Right lung (tissue), 5 donors: ENCODE measurements around the gene DBN1. TPM values are rescaled to one million over a fixed set of nuclear protein-coding genes. Genes with fewer than 3 reads are reported as not detected.
A peak's percentile ranks its signal among the peaks of the same experiment; 100 is the strongest.
"Not testable (repeated sequence)": the region's sequence is repeated elsewhere in the genome, so short reads cannot be mapped to it uniquely, and the experiment has no call there.

ENCODE experiments used
- DNase-seq, 2 donors: peaks; one replicate each; pipeline ENCODE4 v3.0.0-alpha.2; 2013
- polyA plus RNA-seq, 5 donors: library from polyadenylated mRNA; unstranded; fragments of 120-200 nt; gene quantifications; one replicate each; pipeline versions ENCODE4 v1.2.1 to v1.2.3, GENCODE V29; 2013; ENCODE audit warnings: inconsistent platforms in 1 of 5, low replicate concordance in 1 of 5; ENCODE audit not compliant: insufficient read length in 5 of 5, insufficient read depth in 1 of 5

The DBN1 gene
- polyA plus RNA-seq, 5 donors, result 121 to 218 (median 139) TPM

DNA sequence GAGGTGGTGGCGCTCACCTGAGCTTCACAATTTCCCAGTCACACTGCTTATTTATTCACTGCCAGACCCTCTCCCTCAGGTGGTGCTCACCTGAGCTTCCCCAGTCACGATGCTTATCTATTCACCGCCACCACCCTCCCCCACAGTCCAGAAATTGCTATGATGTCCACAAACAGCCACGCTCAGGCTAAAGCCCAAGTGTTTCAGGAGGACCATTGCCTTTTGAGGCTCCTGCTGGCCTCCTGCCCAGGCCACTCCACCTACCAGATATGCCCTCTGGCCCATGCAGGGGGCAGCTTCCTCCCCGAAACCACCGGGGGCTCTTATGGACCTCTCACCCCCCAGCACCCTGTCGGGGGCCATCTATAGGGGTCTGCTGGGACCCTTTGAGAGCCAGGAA lies 19.4 kb upstream of the DBN1 start:
- no peak for DNase-seq

DNA sequence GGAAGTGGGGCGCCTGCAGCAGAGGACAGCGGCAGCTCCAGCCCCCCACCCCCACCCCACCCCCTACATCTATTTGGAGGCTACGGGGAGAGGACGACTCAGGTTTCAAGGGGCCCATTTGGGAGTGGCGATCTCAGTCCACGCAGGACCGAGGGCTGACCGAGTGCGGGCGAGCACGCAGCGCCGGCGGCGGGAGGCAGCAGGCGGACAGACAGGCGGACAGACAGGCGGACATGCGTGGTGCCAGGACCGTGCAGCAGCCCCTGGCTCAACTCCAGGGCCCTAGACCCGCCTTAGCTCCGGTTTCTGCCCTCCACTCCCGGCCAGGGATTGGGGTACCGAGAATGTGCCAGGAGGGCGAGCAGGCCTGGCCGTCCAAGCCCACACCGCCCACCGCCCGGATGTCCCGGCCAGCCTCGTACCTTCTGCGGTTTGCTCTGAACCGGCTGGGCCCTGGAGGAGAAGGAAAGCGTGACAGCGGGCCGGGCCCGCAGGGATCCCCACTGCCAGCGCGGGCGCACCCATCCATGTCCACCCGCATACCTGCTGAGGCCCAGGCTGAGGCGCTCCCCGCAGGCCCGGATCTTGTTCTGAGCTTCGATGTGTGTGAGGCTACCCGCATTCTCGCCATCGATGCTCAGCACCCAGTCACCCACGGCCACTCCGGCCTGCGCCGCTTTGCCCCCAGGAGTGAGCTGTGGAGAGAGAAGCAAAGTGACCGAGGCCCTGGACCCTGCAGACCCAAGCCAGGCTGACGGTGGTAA lies 18.7 kb upstream of the DBN1 start:
- no peak for DNase-seq

DNA sequence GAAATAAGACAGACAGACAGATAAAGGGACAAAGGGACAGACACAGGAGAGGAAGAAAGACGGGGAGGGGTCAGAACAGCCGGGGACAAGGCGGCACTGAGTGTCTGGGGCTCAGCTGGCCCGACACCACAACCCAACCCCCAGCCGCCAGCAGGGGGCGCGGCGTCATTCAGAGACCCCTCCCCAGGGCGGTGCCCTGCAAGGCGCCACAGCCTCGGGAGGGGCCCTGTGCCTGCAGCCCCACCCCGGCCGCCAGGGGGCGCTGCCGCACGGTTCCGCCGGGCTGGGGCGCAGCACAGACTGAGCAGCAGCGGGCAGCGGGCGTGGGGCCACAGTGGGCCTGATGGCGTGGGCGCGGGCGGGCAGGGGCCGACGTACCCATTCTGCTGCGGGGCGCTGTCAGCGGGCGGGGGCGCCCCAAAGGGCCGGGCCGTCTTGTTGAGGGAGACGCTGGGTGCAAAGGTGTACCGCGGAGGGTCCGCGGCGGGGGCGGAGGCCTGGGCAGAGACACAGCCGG lies 18.1 kb upstream of the DBN1 start:
- DNase-seq, result no peak

DNA sequence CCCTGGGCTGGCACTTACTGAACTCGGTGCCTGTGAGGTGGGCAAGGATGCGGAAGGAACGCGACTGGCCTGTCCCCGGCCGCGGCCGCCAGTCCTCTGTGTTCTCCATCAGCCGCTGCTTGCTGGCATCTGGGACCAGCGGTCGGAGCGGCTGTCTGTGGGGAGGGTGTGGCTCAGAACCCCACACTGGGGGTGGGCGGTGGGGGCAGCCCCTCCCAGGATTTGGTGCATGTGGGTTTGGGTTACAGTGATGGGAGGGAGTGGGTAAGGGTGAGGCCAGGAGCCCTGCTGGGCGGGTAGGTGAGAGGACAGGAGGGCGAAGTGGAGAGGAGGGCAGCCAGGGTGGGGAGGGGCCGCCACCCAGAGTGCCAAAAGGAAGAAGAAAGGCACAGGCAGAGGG lies 17.6 kb upstream of the DBN1 start:
- no peak for DNase-seq

DNA sequence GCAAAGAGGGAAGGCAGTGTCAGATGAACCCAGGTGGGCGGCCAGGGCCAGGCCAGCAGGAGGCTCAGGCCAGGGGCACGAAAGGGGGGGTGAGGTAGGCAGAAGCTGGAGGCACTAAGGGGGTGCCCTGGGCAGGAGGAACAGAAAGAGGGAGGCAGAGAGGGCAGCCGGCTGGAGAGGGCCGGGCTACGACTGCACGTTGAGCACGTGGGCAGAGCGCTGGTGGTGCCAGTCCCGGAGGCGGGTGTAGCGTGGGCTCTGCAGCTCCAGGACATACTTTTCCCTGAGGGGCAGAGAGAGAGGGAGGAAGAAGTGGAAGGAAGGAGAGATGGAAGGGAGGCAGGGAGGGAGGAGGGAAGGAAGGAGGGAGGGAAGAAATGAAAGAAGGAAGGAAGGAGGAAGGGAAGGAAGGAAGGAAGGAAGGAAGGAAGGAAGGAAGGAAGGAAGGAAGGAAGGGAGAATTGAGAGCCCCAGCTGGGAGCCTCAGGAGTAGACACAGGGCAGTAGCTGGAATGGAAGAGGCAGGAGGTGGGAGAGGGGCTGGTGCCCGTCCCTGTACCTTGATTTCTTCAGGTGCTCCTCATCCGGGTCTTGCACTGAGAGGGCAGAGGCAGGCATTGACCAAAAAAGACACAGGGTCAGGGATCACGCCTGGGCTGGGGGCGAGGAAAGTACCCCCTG lies 17.0 kb upstream of the DBN1 start:
- DNase-seq, result no peak

DNA sequence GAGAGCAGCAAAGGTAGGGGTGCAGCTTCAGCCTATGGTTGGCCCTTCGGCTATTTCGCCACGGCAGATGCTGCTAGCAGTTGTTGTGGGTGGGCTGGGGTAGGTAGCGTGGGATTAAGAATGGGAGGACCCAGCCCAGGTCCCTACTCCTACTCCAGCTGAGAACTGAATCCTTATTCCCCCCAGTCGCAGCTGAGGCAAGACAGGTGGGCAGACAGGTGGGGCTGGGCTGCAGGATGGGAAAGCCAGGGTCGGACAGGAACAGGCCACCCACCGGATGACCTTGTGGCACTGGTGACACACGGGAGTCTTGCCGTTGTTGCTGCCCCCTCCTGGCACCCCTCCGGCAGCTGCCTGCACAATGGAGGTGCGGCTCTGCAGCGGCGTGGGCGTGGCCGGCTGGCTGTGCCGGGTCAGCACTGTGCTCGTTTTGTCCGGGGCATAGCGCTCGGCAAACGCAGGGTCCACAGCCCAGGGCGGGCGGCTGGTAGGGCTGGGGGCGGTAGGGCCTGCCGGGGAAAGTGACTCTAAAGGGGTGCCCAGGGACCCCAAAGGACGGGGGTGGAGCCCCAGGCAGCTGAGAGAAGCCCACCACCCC lies 15.8 kb upstream of the DBN1 start:
- DNase-seq, result no peak

DNA sequence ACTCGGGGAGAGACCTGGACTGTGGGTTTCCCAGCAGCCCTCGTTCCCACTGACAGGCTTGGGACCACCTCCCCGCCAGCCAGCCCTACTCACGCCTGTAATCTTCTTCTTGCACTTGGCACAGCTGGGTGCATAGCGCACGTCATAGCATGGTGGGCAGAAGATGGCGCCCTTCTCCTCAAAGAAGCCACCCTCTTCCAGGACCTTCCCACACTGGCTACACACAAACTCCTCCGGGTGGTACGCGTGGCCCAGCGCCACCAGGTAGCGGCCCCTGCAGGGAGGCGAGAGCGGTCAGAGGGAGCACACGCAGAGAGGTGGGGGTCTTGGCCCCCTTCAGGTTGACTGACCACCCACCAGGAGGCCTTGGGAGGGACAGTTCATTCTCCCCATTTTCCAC lies 14.5 kb upstream of the DBN1 start:
- no peak for DNase-seq

DNA sequence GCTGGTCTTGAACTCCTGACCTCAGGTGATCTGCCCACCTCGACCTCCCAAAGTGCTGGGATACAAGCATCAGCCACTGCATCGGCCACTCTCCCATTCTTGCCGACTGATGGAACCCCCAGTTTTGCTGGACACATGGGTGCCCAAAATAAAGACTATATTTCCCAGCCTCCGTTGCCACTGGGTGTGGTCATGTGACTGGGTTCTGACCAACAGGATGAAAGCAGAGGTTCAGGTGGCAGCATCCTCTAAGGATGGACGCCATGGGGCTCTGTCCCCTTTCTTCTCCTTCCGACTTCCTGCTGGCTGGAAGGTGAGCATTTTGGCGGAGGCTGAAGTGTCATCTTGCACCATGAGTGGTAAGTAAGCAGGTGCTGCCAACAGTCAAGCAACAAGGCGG lies 13.7 kb upstream of the DBN1 start:
- no peak for DNase-seq

DNA sequence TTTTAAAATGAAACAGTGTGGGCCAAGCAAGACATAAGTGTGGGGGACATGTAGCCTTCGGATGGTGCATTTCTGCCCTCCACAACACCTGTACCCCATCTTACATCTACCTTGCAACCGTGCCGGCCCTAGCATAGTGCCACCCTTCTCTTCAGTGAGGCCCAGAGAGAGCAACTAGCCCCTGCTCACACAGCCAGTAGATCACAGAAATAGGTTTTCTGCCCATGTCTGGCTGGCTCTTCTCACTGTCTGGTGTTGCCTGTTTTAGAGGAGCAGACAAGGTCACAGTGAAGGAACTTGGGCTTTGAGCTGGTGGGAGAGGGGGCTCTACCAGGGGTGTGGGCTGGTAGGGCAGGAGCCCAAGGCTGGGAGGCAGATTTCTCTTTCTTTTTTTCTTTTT lies 12.8 kb upstream of the DBN1 start:
- DNase-seq, result no peak

DNA sequence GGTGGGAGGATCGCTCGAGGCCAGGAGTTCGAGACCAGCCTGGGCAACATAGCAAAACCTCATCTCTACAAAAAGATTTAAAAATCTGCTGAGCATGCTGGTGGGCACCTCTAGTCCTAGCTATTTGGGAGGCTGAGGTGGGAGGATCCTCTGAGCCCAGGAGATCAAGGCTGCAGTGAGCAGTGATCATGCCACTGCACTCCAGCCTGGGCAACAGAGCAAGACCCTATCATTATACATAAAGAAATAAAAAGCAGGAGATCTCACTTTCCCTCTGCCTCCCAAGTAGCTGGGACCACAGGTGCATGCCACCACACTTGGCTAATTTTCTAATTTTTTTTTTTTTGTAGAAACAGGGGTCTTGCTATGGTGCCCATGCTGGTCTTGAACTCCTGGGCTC lies 12.3 kb upstream of the DBN1 start:
- not testable (repeated sequence) for DNase-seq

DNA sequence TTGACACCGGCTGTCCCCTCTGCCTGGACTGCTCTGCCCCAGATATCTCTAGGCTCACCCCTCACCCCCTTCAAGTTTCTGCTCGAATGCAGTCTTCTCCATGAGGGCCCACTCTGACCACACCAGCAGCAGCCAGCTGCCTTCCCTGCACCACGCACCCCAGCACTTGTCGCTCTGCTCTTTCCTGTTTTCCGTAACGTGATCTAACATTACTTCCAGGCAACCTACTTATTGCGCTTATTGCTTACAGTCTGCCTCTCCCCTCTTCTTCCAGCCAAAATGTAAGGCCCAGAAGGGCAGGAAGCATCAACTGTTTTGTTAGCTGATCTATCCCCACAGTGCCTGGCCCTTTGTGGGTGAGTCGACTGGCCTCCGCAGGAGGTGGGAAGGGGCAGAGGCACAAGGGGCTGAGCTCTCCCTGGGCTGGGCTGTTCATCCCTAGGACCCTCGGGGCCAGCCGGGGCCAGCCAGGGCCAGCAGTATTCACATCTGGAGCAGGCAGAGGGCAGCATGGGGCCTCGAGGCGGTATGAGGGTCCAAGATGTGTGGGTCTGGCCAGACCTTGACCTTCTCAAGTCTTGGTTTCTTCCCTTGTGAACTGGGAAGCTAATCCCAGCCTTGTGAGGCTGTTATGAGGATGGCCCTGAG lies 11.6 kb upstream of the DBN1 start:
- no peak for DNase-seq

DNA sequence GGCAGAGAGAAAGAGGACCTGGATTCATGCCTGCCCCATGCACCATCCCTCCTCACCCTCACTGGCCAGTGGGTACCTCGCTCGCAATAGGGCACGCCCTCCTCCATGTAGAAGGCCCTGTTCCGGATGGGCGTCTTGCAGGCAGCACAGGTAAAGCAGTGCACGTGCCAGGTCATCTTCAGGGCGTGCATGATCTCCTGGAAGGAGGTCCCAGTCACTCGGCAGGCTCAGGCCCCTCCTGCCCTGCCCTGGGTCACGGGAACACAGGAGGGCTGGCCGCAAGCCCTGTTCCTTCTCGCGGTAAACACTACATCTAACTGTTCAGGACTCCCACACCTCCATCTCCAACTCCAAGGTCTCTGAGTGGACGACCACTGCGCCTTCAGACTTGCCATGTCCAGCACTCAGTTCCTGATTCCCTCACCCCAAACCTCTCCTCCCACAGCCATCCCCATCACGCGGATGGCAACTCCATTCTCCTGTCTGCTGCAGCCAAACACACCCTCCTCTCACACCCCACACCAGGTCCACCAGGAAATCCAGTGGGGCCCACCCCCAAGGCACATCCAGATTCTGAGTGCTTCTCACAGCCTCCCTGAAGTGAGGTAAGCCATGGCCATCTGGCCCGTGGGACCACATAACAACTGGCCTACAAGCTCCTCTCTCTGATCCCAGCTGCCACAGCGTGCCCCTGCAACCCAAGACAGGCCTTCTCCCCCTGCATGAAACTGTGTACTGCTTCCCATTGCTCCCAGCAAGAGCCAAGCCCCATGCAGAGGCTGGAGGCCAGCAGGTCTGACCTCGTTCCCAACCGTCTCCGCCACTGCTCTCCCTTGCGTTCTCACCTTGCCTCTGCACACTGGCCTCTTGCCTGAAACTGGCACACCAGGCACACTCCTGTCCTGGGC lies 10.8 kb upstream of the DBN1 start:
- DNase-seq, result no peak

DNA sequence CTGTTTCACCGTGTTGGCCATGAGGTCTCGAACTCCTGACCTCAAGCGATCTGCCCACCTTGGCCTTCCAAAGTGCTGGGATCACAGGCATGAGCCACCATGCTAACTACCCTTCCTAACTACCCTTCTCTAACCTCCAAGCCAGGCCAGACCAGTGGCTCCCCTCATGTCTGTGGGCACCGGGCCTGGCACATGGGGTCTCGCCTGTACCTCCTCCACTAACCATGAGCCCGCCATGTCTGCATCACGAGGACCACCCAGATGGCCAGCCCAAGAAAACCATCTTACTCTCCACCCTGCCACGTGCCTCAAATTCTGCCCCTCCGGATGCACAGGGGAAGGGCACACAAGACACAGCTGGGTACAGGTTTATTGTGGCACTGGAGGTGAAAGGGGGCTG lies 9.6 kb upstream of the DBN1 start:
- DNase-seq, result no peak

DNA sequence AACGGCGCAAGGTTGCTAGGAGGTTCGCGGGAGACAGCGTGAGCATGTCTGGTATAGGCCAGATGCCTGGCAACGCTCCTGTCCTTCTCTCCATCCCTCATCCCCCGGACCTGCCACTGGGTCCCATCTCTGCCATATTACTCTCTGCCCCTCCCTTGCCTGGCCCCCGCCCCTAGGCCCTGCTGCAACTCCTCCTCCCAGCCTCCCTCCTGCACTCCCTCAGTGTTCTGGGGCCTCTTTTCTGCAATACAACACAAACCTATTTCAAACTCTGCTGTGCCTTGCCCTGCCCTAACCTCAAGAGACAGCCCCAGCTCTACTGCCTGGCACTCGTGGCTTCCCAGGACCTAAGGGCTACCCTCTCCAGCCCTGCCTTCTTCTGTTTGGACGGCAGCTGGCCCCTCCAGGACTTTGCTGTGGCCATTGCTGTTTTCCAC lies 8.9 kb upstream of the DBN1 start:
- no peak for DNase-seq

DNA sequence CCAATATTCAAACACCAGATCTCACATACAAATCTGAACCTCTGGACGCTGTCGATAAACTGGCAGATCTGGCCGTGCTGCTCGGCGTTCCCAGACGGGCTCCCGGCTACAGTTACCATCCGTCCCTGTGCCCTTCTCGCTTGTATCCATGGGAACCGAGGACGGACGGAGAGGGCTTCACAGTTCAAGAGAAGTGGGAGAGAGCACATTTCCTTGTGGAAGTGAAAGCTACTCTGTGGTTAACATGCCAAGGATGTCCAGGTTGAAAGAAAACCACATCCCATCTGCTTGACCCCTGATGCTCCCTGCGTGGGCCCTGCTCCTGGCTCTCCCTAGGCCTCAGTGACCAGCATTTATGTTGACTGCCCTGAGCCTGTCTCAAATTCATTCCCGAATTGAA lies 6.3 kb upstream of the DBN1 start:
- no peak for DNase-seq

DNA sequence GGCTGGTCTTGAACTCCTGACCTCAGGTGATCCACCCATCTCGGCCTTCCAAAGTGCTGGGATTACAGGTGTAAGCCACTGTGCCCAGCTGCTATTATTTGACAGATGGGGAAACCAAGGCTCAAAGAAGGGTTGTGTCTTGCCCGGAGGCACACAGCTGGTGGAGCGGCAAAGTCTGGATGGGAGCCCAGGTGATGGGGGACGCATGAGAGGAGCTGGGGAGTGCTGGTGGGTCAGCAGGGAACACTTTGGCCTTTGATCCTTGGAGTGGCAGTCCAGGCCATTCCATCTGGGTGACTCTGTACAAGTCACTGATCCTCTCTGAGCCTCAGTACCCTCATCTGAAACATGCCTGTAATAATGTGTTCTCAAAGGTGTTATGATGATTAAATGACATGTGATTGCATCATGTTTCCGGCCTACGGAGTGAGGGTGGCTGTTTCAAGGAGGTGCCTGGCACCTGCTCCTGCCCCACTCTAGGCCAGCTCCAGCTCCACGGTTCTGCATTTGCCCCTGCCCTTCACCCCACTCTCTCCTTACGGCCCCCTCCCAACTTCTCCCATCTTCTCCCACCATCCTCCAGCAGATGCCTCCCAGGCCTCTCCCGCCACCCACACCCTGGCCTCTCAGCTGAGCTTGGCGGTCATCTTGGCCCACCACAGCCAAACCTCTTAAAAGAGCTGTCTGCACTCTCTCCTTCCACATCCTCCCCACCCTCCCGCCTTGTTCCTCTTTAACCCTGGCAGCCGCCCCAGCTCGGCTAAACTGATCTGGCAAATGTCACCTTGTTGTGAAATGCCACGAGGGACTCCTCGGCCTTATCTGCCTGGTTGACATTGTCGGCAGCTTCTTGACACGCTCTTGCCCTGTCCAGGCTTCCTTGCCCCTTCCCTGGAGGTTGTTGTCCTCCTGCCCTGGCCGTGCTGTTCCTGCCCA lies 5.5 kb upstream of the DBN1 start:
- DNase-seq, result peak; percentile 66 to 77

DNA sequence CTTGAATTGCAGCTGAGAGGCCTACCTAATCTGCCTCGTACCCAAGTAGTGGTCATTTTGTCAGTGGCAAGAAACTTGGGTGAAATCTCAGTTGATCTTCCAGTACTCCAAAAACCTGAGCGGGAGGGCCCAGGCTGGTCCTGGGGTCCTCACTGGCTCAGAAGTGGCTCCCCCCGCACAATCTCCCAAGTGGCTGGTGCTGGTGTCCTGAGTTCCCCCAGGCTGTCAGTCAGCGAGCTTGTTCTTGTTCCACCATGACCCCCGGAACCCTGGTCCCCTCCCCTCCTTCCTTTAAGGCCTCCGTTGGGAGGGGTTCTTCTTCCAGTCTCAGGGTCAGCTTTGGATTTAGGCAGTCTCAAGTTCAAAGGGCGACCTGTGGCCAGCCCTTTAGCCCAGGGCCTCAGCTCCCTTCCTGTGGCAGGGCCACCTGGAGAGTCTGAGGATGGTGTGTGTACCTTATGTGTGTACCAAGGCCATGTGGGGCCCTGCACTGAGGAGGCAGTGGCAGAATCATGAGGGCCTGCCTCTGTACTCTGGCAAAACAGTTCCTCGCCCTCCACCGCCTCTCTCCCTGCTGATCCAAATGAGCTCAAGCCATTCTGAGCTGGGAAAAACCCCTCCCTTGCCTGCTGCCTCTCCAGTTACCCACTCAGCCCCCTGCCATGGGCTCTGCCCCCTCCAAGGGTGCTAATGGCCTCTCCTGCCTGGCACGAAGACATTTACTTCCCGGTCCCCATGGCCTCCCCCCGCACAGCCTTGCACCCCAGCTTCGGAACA lies 4.5 kb upstream of the DBN1 start:
- DNase-seq, result no peak

DNA sequence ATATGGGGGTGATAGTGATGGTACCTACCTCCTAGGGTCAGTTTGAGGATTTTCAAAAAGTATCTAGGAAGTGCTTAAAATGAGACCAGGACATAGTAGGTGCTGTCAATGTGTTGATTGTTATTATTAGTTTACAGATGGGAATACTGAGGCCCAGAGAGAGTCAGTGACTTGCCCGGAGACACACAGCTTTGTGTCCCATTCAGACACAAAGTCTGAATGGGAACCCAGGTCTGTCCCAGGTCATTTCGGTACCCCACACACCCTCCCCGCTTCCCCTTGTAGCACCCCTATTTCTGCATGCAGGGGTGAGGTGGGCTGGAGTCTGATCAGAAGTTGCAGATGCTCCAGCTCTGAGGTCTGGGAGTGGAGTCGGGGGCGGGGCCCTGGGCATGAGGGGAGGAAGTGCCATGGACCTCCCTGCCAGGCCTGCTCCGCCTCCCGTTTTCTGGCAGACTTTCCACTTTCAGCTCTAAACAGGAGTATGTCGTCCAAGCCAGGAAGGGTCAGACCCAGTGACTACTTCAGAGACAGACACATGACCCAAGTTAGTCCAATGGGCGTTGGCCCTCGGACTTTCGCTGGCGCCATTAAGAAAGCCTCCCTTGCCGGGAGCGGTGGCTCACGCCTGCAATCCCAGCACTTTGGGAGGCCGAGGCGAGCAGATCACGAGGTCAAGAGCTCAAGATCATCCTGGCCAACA lies 3.2 kb upstream of the DBN1 start:
- DNase-seq, result no peak
